DOHH2 (cell line): ENCODE measurements around the gene SNX22.

ENCODE experiments used
- H3F3A ChIP-seq: fragments of 200-600 bp; sonication (generic), shearing (Covaris generic); 2 replicates; pipeline ENCODE4 v1.6.0; 2016; ENCODE audit warnings: antibody characterized with exemption, mild to moderate bottlenecking; ENCODE audit not compliant: control insufficient read depth, insufficient read depth
- H3K27ac ChIP-seq: fragments of 200-600 bp; sonication (generic); 2 replicates; pipeline ENCODE4 v1.5.1; 2014; ENCODE audit warnings: low read depth, mild to moderate bottlenecking, low read length, moderate library complexity
- H3K27me3 ChIP-seq: fragments of 200-600 bp; sonication (generic); 2 replicates; pipeline ENCODE4 v1.6.1; 2014; ENCODE audit warnings: mild to moderate bottlenecking, low read length, mixed read lengths; ENCODE audit not compliant: control insufficient read depth
- H3K36me3 ChIP-seq: fragments of 200-600 bp; sonication (generic); 2 replicates; pipeline ENCODE4 v1.6.1; 2014; ENCODE audit warnings: mild to moderate bottlenecking, low read length, moderate library complexity, mixed read lengths; ENCODE audit not compliant: control insufficient read depth
- H3K4me1 ChIP-seq: fragments of 200-600 bp; sonication (generic); 2 replicates; pipeline ENCODE4 v1.6.1; 2014; ENCODE audit warnings: mild to moderate bottlenecking, low read length, mixed read lengths; ENCODE audit not compliant: control insufficient read depth
- H3K4me2 ChIP-seq: fragments of 200-600 bp; sonication (generic); 2 replicates; pipeline ENCODE4 v1.6.0; 2014; ENCODE audit warnings: mild to moderate bottlenecking, low read length, moderate library complexity
- H3K4me3 ChIP-seq: fragments of 200-600 bp; sonication (generic); 2 replicates; pipeline ENCODE4 v1.5.1; 2014; ENCODE audit warnings: mild to moderate bottlenecking, low read length, mixed read lengths
- H3K79me2 ChIP-seq: fragments of 200-600 bp; sonication (generic); 2 replicates; pipeline ENCODE4 v1.6.1; 2014; ENCODE audit warnings: mild to moderate bottlenecking, low read length, mixed read lengths; ENCODE audit not compliant: control insufficient read depth
- H3K9me2 ChIP-seq: fragments of 200-600 bp; sonication (generic); replicated peaks from 2 replicates; pipeline ENCODE4 v1.6.1; 2014; ENCODE audit warnings: mild to moderate bottlenecking, low read length, mixed read lengths; ENCODE audit not compliant: control insufficient read depth
- H3K9me3 ChIP-seq: fragments of 200-600 bp; sonication (generic); 2 replicates; pipeline ENCODE4 v1.6.1; 2014; ENCODE audit warnings: antibody characterized with exemption, low read length, mixed read lengths; ENCODE audit not compliant: control insufficient read depth, insufficient read depth
- H4K20me1 ChIP-seq: fragments of 200-600 bp; sonication (generic); 2 replicates; pipeline ENCODE4 v1.6.0; 2014; ENCODE audit warnings: low read depth, mild to moderate bottlenecking, antibody characterized with exemption, low read length, moderate library complexity; ENCODE audit not compliant: control insufficient read depth, insufficient read depth
- CTCF ChIP-seq: fragments of 200-600 bp; sonication (generic); IDR thresholded peaks from one replicate; pipeline ENCODE4 v1.5.1; 2014; ENCODE audit warnings: antibody characterized with exemption, mild to moderate bottlenecking, low read depth, low read length; ENCODE audit not compliant: poor library complexity, severe bottlenecking
- EZH2phosphoT487 ChIP-seq: fragments of 200-600 bp; sonication (generic); IDR thresholded peaks from 2 replicates; pipeline ENCODE4 v1.6.1; 2017; ENCODE audit warnings: borderline replicate concordance, mild to moderate bottlenecking, antibody characterized with exemption, low read length, moderate library complexity, mixed read lengths

SNX22 gene

GRCh38 chr15:64158363-64159134, 7.0 kb downstream of the SNX22 start:
- Histone ChIP-seq H3K27ac (no peak overlapping the region), H3K4me2 (peak overlapping the region; percentile 30; the same call in 1 of the 2 replicates), H3K9me2 (no peaks in the 10 kb centered on the region), H3K4me1 (peaks cover 43% of the 10 kb centered on the region), H3K4me3 (no peak overlapping the region), H3K9me3 (no peaks in the 10 kb centered on the region), H3K27me3 (no peaks in the 10 kb centered on the region), H3F3A (peaks cover 33% of the 10 kb centered on the region), H3K36me3 (peaks cover 74% of the 10 kb centered on the region), H4K20me1 (peaks cover 3% of the 10 kb centered on the region; the same call in 1 of the 2 replicates), H3K79me2 (peaks cover 46% of the 10 kb centered on the region)
- TF ChIP-seq CTCF (no peak), EZH2phosphoT487 (no peak)

- H3K36me3 ChIP-seq = peaks cover 46% of the 10 kb centered on the region
These were observed 10.4 kb downstream of the SNX22 start for GRCh38 chr15:64161688-64162477.

GRCh38 chr15:64162478-64162868, 10.9 kb downstream of the SNX22 start:
- Histone ChIP-seq H3K27ac (peak overlapping the region; percentile 10), H3K4me3 (peak overlapping the region; percentile 96), H3K79me2 (peaks cover 37% of the 10 kb centered on the region), H3F3A (peaks cover 21% of the 10 kb centered on the region; the same call in 1 of the 2 replicates), H3K9me2 (no peaks in the 10 kb centered on the region), H3K9me3 (no peaks in the 10 kb centered on the region), H3K27me3 (no peaks in the 10 kb centered on the region), H4K20me1 (peaks cover 3% of the 10 kb centered on the region; the same call in 1 of the 2 replicates), H3K4me2 (peak overlapping the region; percentile 90), H3K36me3 (peaks cover 40% of the 10 kb centered on the region), H3K4me1 (peaks cover 42% of the 10 kb centered on the region)
- TF ChIP-seq CTCF = no peak
- no peak for TF ChIP-seq EZH2phosphoT487

More at GRCh38 chr15:64161688-64162477, 10.4 kb downstream of the SNX22 start:
- H3K4me3 ChIP-seq = peak overlapping the region; percentile 96
- H3F3A ChIP-seq = peaks cover 25% of the 10 kb centered on the region; the same call in 1 of the 2 replicates
- peaks cover 42% of the 10 kb centered on the region for H3K4me1 ChIP-seq
- TF ChIP-seq EZH2phosphoT487 = no peak
- no peak for TF ChIP-seq CTCF
- H3K9me2 ChIP-seq = no peaks in the 10 kb centered on the region
- no peaks in the 10 kb centered on the region for H3K27me3 ChIP-seq
- no peaks in the 10 kb centered on the region for H3K9me3 ChIP-seq
- H3K79me2 ChIP-seq = peaks cover 37% of the 10 kb centered on the region
- peaks cover 3% of the 10 kb centered on the region; the same call in 1 of the 2 replicates for H4K20me1 ChIP-seq
- H3K27ac ChIP-seq = peak overlapping the region; percentile 10
- H3K4me2 ChIP-seq = peak overlapping the region; percentile 90
